ENCODE results near the gene SNTA1. TPM values are rescaled to one million over a fixed set of nuclear protein-coding genes. Genes with fewer than 3 reads are reported as not detected.

Gene SNTA1
- total and polyA plus RNA-seq, 2 of the 13 experiments (the other 11 are each of a cell fraction or from before 2014, with no cell fraction given) = 16.4 to 18.3 TPM

GRCh38 chr20:33434434-33434833 lies 9.1 kb downstream of the SNTA1 start (continued):
- no peak for TF ChIP-seq ZBTB26 (CRISPR knock-in tag; IDR thresholded peaks at IDR 0.05; ENCODE audit: borderline replicate concordance)
- TF ChIP-seq, protein P1, sequence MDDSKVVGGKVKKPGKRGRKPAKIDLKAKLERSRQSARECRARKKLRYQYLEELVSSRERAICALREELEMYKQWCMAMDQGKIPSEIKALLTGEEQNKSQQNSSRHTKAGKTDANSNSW (CRISPR knock-in tag; IDR thresholded peaks at IDR 0.05; ENCODE audit: borderline replicate concordance) = no peak
- TF ChIP-seq KDM5A (IDR thresholded peaks at IDR 0.05; ENCODE audit: borderline replicate concordance, low read length) = no peak
- no peak for TF ChIP-seq ZNF737 (CRISPR knock-in tag; IDR thresholded peaks at IDR 0.05; ENCODE audit: borderline replicate concordance)
- TF ChIP-seq ADNP (CRISPR knock-in tag; IDR thresholded peaks at IDR 0.05) = no peak
- no peak for TF ChIP-seq ZNF577 (CRISPR knock-in tag; IDR thresholded peaks at IDR 0.05; ENCODE audit: borderline replicate concordance, low read depth)
- no peak for TF ChIP-seq PHF8 (CRISPR knock-in tag; IDR thresholded peaks at IDR 0.05)

DNA sequence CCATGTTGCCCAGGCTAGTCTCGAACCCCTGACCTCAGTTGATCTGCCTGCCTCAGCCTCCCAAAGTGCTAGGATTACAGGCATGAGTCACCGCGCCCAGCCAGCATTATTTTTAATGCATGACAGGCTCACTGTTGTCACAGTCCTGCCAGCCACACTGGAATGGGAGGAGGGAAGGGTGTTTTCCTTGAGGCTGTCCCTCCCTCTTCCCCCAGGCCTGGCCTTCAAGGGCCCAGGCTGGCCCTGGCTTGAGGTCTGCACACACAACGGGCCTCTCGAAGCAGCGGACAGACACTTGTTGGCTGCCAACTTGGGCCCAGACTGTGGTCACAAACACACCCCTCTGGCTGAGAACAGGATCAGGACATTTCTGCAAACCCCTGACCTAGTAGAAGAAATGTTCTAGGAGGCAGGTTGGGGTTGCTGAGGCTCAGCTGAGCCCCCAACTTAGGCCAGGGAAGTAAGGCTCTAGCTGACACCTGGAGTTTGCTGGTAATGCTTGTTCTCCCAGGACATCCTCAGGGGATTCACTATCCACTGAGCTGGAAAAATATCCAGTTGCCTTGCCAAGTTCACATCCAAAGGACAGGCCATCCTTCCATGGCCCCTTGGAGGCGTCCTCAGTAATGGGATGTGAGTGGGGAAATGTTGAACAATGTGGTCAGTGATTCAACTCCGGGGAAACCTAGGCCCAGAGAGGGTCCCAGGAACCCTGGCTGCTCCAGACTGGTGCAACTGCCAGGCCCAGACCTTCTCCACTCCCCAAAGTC lies 9.9 kb downstream of the SNTA1 start:
- POLR2A ChIA-PET = interaction anchor here (1.2 kb wide), 1 partner anchor 56 kb away, joined by 3 read pairs; the partner anchor contains the start of gene CBFA2T2
- FAIRE-seq (no peak), ATAC-seq (no peak), DNase-seq (ENCODE audit: low spot score) (no peak)
- H3K36me3 ChIP-seq (replicated peaks in 1 of 2; ENCODE audit: control insufficient read depth in 1 of 2, insufficient read depth in 2 of 2, low read length in 2 of 2) = peaks cover 3 to 6% of the 10 kb centered on the region in 2 experiments; a peak in 2 of 5 replicates
- H3K9ac ChIP-seq (ENCODE audit: insufficient read depth, low read depth, low read length) = no peak overlapping the region
- peaks cover 9% of the 10 kb centered on the region for H3K4me1 ChIP-seq (ENCODE audit: insufficient read depth, low read length)
- H2AFZ ChIP-seq (ENCODE audit: low read length) = no peak overlapping the region
- no peaks in the 10 kb centered on the region for H3K27me3 ChIP-seq (ENCODE audit: control insufficient read depth in 1 of 2, insufficient read depth in 2 of 2, low read length in 2 of 2)
- no peaks in the 10 kb centered on the region for H4K20me1 ChIP-seq (ENCODE audit: insufficient read depth, low read length)
- H3K4me3 ChIP-seq (replicated peaks in 1 of 3; ENCODE audit: insufficient read depth in 1 of 3, low read depth in 2 of 3, low read length in 3 of 3) = no peak overlapping the region
- H3K4me2 ChIP-seq (ENCODE audit: low read depth, low read length) = no peak overlapping the region
- intact Hi-C loops (cut with micrococcal nuclease; ENCODE audit: unreplicated experiment) = no loop called here
- H3K9me3 ChIP-seq (ENCODE audit: low read length) = no peaks in the 10 kb centered on the region
- in situ Hi-C loops (cut with HindIII; ENCODE audit: extremely low pct_ligation_motif_present, low pct_unique_long_range_greater_than_20kb) = no loop called here
- H3K27ac ChIP-seq (ENCODE audit: extremely low read length, insufficient read depth, low read length) = no peak overlapping the region
- no TSS peak for BruUV-seq (replicated peaks)
- no peaks in the 10 kb centered on the region for H3K79me2 ChIP-seq (ENCODE audit: insufficient read depth, low read length)
- CTCF ChIA-PET (ENCODE audit: low intra/inter-chr PET ratio, low total read pairs) = no interaction called here
- 97% methylated on average over 8 of the region's 8 CpGs for WGBS (ENCODE audit: low lambda C conversion rate)
- TF ChIP-seq ZNF207 (IDR thresholded peaks at IDR 0.05; ENCODE audit: borderline replicate concordance) = no peak
- 0 out of 2 replicates have a peak, but pooled peaks have one; percentile 28 for TF ChIP-seq HIVEP1 (CRISPR knock-in tag; IDR thresholded peaks at IDR 0.05)
- no peak for TF ChIP-seq ZNF674 (CRISPR knock-in tag; IDR thresholded peaks at IDR 0.05; ENCODE audit: low read depth)
- no peak for TF ChIP-seq FOSL2 (CRISPR knock-in tag; IDR thresholded peaks at IDR 0.05)
- TF ChIP-seq, protein P1 (CRISPR knock-in tag; IDR thresholded peaks at IDR 0.05; ENCODE audit: borderline replicate concordance) = 0 out of 2 replicates have a peak, but pooled peaks have one; percentile 37
